H1 (cell line): ENCODE results near the gene BMF. TPM values are rescaled to one million over a fixed set of nuclear protein-coding genes. Genes with fewer than 3 reads are reported as not detected.

Experiments
- CHD1 ChIP-seq: IDR thresholded peaks from 2 replicates; pipeline ENCODE4 v1.6.1; 2012; ENCODE audit warnings: low read depth, low read length, improper control_type of control experiment
- JUND ChIP-seq: IDR thresholded peaks from 2 replicates; pipeline ENCODE4 v1.6.1; 2011; ENCODE audit warnings: mild to moderate bottlenecking, improper control_type of control experiment, low read length
- MAFK ChIP-seq: IDR thresholded peaks from 2 replicates; pipeline ENCODE4 v1.6.1; 2012; ENCODE audit warnings: low read depth, mild to moderate bottlenecking, improper control_type of control experiment, low read length
- SIN3A ChIP-seq, 2 experiments: IDR thresholded peaks in 1 of 2; conservative IDR thresholded peaks in 1 of 2; 2 replicates each; pipeline ENCODE4 v1.6.1; 2011 to 2012; ENCODE audit warnings: low read length in 2 of 2, improper control_type of control experiment in 1 of 2, low read depth in 1 of 2, mild to moderate bottlenecking in 1 of 2
- TAF1 ChIP-seq: IDR thresholded peaks from 2 replicates; pipeline ENCODE4 v1.6.1; 2011; ENCODE audit warnings: mild to moderate bottlenecking, low read depth, low read length
- USF2 ChIP-seq: IDR thresholded peaks from 2 replicates; pipeline ENCODE4 v1.6.1; 2011; ENCODE audit warnings: low read length, improper control_type of control experiment
- polyA plus RNA-seq, 7 experiments: library from polyadenylated mRNA; depleted of rRNA in 3 of 7; stranded (reverse) in 5 of 7; unstranded in 2 of 7; fragments of >200 nt in 5 of 7; fragments of 200-250 nt in 2 of 7; gene quantifications; 1 replicate in 5 of 7; 2 replicates in 1 of 7; 4 replicates in 1 of 7; pipeline versions ENCODE4 v1.2.1 to v1.2.3, GENCODE V29; 2011 to 2013; ENCODE audit warnings: missing spikeins in 2 of 7, mixed read lengths in 2 of 7
- total RNA-seq: library from RNA; stranded (reverse); fragmentation: NEBNext Ultra II Directional; extraction: Animal tissue kit (Norgen Biotek cat#: 25700); gene quantifications from 2 replicates; pipeline ENCODE4 v1.2.1, GENCODE V29; 2021

BMF gene
- total and polyA plus RNA-seq, 2 of the 8 experiments (the other 6 are each of a cell fraction or from before 2014, with no cell fraction given), result 21.2 to 24.2 TPM

- TF ChIP-seq TAF1 (no peak), SIN3A (conservative IDR thresholded peaks at IDR 0.05 in 1 of 2, IDR thresholded peaks at IDR 0.05 in 1 of 2; ENCODE audit: low read depth in 1 of 2, low read length in 2 of 2) (no peak), CHD1 (no peak), USF2 (no peak), MAFK (no peak), JUND (no peak)
Observed at GRCh38 chr15:40072216-40072990, 36.3 kb downstream of the BMF start (continued).
